K562 (cell line): Measurements from ENCODE around the gene BMP8B. TPM values are rescaled to one million over a fixed set of nuclear protein-coding genes. Genes with fewer than 3 reads are reported as not detected.
A peak's percentile ranks its signal among the peaks of the same experiment; 100 is the strongest.

ENCODE experiments used
- ARID1B ChIP-seq: fragments of 450-650 bp; IDR thresholded peaks from 2 replicates; pipeline ENCODE4 v1.6.1; 2016; ENCODE audit warnings: antibody characterized with exemption, mild to moderate bottlenecking, inconsistent platforms
- COPS2 ChIP-seq: fragments of 450-650 bp; conservative IDR thresholded peaks from 2 replicates; pipeline ENCODE4 v1.6.1; 2016; ENCODE audit warnings: mild to moderate bottlenecking, moderate library complexity
- CTCF ChIP-seq, 3 experiments: IDR thresholded peaks in 2 of 3; conservative IDR thresholded peaks in 1 of 3; 2 replicates each; pipeline ENCODE4 v1.5.1; 2011 to 2012; ENCODE audit warnings: low read length in 3 of 3, mild to moderate bottlenecking in 3 of 3, control low read depth in 2 of 3, improper control_type of control experiment in 1 of 3, inconsistent platforms in 1 of 3, low read depth in 1 of 3, mixed read lengths in 1 of 3, moderate library complexity in 1 of 3; ENCODE audit not compliant: insufficient read depth in 2 of 3
- ETS2 ChIP-seq: IDR thresholded peaks from 2 replicates; pipeline ENCODE4 v1.6.1; 2016; ENCODE audit warnings: borderline replicate concordance, missing genetic modification characterization, mild to moderate bottlenecking, moderate library complexity, missing compliant biosample characterization; ENCODE audit not compliant: poor library complexity, severe bottlenecking
- ETV5 ChIP-seq: sonication (generic); formaldehyde crosslinking; IDR thresholded peaks from 2 replicates; pipeline ENCODE4 v1.4.0; 2020; ENCODE audit warnings: low read depth, mild to moderate bottlenecking, missing genetic modification reagents
- GATAD2A ChIP-seq: fragments of 450-650 bp; IDR thresholded peaks from 2 replicates; pipeline ENCODE4 v1.6.1; 2017
- MTF1 ChIP-seq: fragments of 250-450 bp; sonication (Bioruptor Pico); IDR thresholded peaks from 2 replicates; pipeline ENCODE4 v1.9.0; 2021; ENCODE audit warnings: moderate library complexity, mild to moderate bottlenecking, inconsistent platforms, borderline replicate concordance
- MXI1 ChIP-seq: IDR thresholded peaks from 2 replicates; pipeline ENCODE4 v1.6.1; 2011; ENCODE audit warnings: low read depth, mild to moderate bottlenecking, improper control_type of control experiment, low read length
- NR2C1 ChIP-seq, 2 experiments: fragments of 450-650 bp; IDR thresholded peaks; 2 replicates each; pipeline ENCODE4 v1.6.1; 2017; ENCODE audit warnings: mild to moderate bottlenecking in 2 of 2, antibody characterized with exemption in 1 of 2, inconsistent platforms in 1 of 2, missing compliant biosample characterization in 1 of 2, missing genetic modification characterization in 1 of 2
- PHTF2 ChIP-seq: fragments of 250-450 bp; sonication (Bioruptor Pico); IDR thresholded peaks from 2 replicates; pipeline ENCODE4 v1.5.0; 2021; ENCODE audit warnings: mild to moderate bottlenecking
- RBM22 ChIP-seq: fragments of 200-400 bp; formaldehyde crosslinking; IDR thresholded peaks from 2 replicates; pipeline ENCODE4 v1.6.1; 2018; ENCODE audit warnings: low read length, low read depth; ENCODE audit not compliant: poor library complexity, severe bottlenecking
- SOX6 ChIP-seq: fragments of 450-650 bp; IDR thresholded peaks from 2 replicates; pipeline ENCODE4 v1.6.1; 2014; ENCODE audit warnings: mild to moderate bottlenecking
- SP1 ChIP-seq: sonication (generic); formaldehyde crosslinking; IDR thresholded peaks from 2 replicates; pipeline ENCODE4 v1.8.1; 2022; ENCODE audit warnings: mild to moderate bottlenecking, missing genetic modification reagents
- ZBTB12 ChIP-seq: fragments of 250-450 bp; sonication (Bioruptor Pico); IDR thresholded peaks from 2 replicates; pipeline ENCODE4 v1.4.0; 2020
- ZEB2 ChIP-seq: fragments of 450-650 bp; IDR thresholded peaks from 2 replicates; pipeline ENCODE4 v1.6.1; 2016
- ZNF277 ChIP-seq: fragments of 250-450 bp; sonication (Bioruptor Pico); IDR thresholded peaks from 2 replicates; pipeline ENCODE4 v1.8.0; 2022; ENCODE audit warnings: inconsistent platforms, mild to moderate bottlenecking, moderate library complexity, borderline replicate concordance
- ZNF395 ChIP-seq: fragments of 200-800 bp; sonication (Bioruptor generic); IDR thresholded peaks from 2 replicates; pipeline ENCODE4 v1.6.1; 2017; ENCODE audit warnings: missing genetic modification characterization, missing compliant biosample characterization
- ZNF398 ChIP-seq: fragments of 250-450 bp; sonication (Bioruptor Pico); IDR thresholded peaks from 2 replicates; pipeline ENCODE4 v1.8.0; 2021; ENCODE audit warnings: moderate library complexity, mild to moderate bottlenecking, inconsistent platforms
- polyA plus RNA-seq, 8 experiments: library from polyadenylated mRNA; depleted of rRNA in 4 of 8; stranded (reverse) in 5 of 8; unstranded in 3 of 8; fragments of >200 nt; fragmentation: Nextera tagmentation in 2 of 8; fragmentation: Illumina TruSeq in 1 of 8; extraction: Ambion mirVana in 2 of 8; extraction: Trizol in 1 of 8; gene quantifications; 2 replicates each; pipeline versions ENCODE4 v1.2.1 to v1.2.3, GENCODE V29; 2011 to 2014; ENCODE audit warnings: inconsistent platforms in 1 of 8, missing spikeins in 1 of 8
- total RNA-seq, 7 experiments: library from RNA; depleted of rRNA in 6 of 7; stranded (reverse); fragments of >200 nt in 6 of 7; fragmentation: Illumina TruSeq in 2 of 7; extraction: Trizol in 2 of 7; gene quantifications; 2 replicates each; pipeline versions ENCODE4 v1.2.1 to v1.2.3, GENCODE V29; 2011 to 2021; ENCODE audit warnings: low replicate concordance in 1 of 7

Gene BMP8B
- total and polyA plus RNA-seq, 9 of the 15 experiments (the other 6 are each of a cell fraction or from before 2014, with no cell fraction given): 0.03 to 0.33 (median 0.14) TPM

GRCh38 chr1:39788758-39789570, at the start of gene BMP8B (continued):
- TF ChIP-seq NR2C1 (IDR thresholded peaks at IDR 0.05): no peak
- no peak for TF ChIP-seq NR2C1 (tag; IDR thresholded peaks at IDR 0.05)
- TF ChIP-seq ETV5 (CRISPR knock-in tag): peak; percentile 47; the same call in 1 of the 2 replicates
- peak; percentile 80 for TF ChIP-seq ZNF395
- TF ChIP-seq COPS2: no peak
- peak; percentile 63; the same call in 1 of the 2 replicates for TF ChIP-seq SP1
- TF ChIP-seq ARID1B: no peak
- TF ChIP-seq ZNF398: no peak
- no peak for TF ChIP-seq ZNF277 (CRISPR knock-in tag)
- TF ChIP-seq ZEB2: no peak
- no peak for TF ChIP-seq PHTF2 (CRISPR knock-in tag)
- TF ChIP-seq SOX6: no peak
- TF ChIP-seq MTF1 (CRISPR knock-in tag): no peak
- no peak for TF ChIP-seq ZBTB12
- TF ChIP-seq MXI1: no peak
- TF ChIP-seq GATAD2A: 0 out of 2 replicates have a peak, but pooled peaks have one; percentile 39
- TF ChIP-seq ETS2: peak; percentile 47
- TF ChIP-seq CTCF (IDR thresholded peaks at IDR 0.05 in 2 of 3, conservative IDR thresholded peaks at IDR 0.05 in 1 of 3; ENCODE audit: insufficient read depth in 2 of 3, low read depth in 1 of 3, low read length in 3 of 3): 0 out of 6 replicates have a peak, but pooled peaks of 1 of the 3 experiments have one; percentile 15
- no peak for TF ChIP-seq RBM22
